A549 (cell line): ENCODE results near the gene RAB6C.
"Not testable (repeated sequence)": the region's sequence is repeated elsewhere in the genome, so short reads cannot be mapped to it uniquely, and the experiment has no call there.

Experiments
- CTCF ChIP-seq: fragments of >200 bp; sonication (Bioruptor Twin); formaldehyde crosslinking; IDR thresholded peaks from 3 replicates; pipeline ENCODE4 v1.5.1; 2016
- EHMT2 ChIP-seq: fragments of 200-600 bp; sonication (generic); IDR thresholded peaks from 2 replicates; pipeline ENCODE4 v1.6.1; 2016; ENCODE audit warnings: antibody characterized with exemption, low read depth, mild to moderate bottlenecking, moderate library complexity
- EP300 ChIP-seq, 2 experiments: fragments of >200 bp; sonication (Bioruptor Twin); formaldehyde crosslinking; IDR thresholded peaks; 2 replicates in 1 of 2; 3 replicates in 1 of 2; pipeline ENCODE4 v1.6.1; 2016 to 2017
- MAX ChIP-seq: IDR thresholded peaks from 2 replicates; pipeline ENCODE4 v1.6.1; 2012
- RFX5 ChIP-seq: fragments of 450-650 bp; IDR thresholded peaks from 2 replicates; pipeline ENCODE4 v1.7.1; 2014; ENCODE audit warnings: antibody characterized with exemption, mild to moderate bottlenecking, moderate library complexity

- TF ChIP-seq CTCF; RFX5; EHMT2; MAX; EP300 (IDR thresholded peaks at IDR 0.05): not testable (repeated sequence)
These were observed 46.1 kb upstream of the RAB6C start for GRCh38 chr2:129933387-129933786.
